Mononuclear cell (primary cell): ENCODE data around the gene BTBD9. TPM values are rescaled to one million over a fixed set of nuclear protein-coding genes. Genes with fewer than 3 reads are reported as not detected.

Source experiments
- H3K27me3 ChIP-seq: 2 replicates; pipeline ENCODE4 v1.6.0; 2011; ENCODE audit warnings: low read length, control low read depth; ENCODE audit not compliant: insufficient read depth
- H3K4me1 ChIP-seq: 2 replicates; pipeline ENCODE4 v1.5.1; 2011; ENCODE audit warnings: mild to moderate bottlenecking, low read length, control low read depth; ENCODE audit not compliant: insufficient read depth
- H3K4me3 ChIP-seq: 2 replicates; pipeline ENCODE4 v1.5.1; 2011; ENCODE audit warnings: mild to moderate bottlenecking, low read length, moderate library complexity
- H3K9me3 ChIP-seq: 2 replicates; pipeline ENCODE4 v1.5.1; 2011; ENCODE audit warnings: low read depth, mild to moderate bottlenecking, control low read depth, low read length
- total RNA-seq: library from RNA; depleted of rRNA; stranded (reverse); fragments of >200 nt; gene quantifications from one replicate; pipeline ENCODE4 v1.2.3, GENCODE V29; 2012

The BTBD9 gene
- total RNA-seq, 1 donor, result 93.7 TPM

- Histone ChIP-seq H3K4me3 (no peak overlapping the region), H3K4me1 (no peaks in the 10 kb centered on the region), H3K9me3 (no peaks in the 10 kb centered on the region), H3K27me3 (no peaks in the 10 kb centered on the region)
Observed at GRCh38 chr6:38179794-38180430, 459.8 kb downstream of the BTBD9 start.

GRCh38 chr6:38179300-38179699, 460.4 kb downstream of the BTBD9 start:
- Histone ChIP-seq H3K4me3 (no peak overlapping the region), H3K9me3 (no peaks in the 10 kb centered on the region), H3K27me3 (no peaks in the 10 kb centered on the region), H3K4me1 (no peaks in the 10 kb centered on the region)

- no peaks in the 10 kb centered on the region for H3K9me3 ChIP-seq
- no peak overlapping the region for H3K4me3 ChIP-seq
- no peaks in the 10 kb centered on the region for H3K27me3 ChIP-seq
- no peaks in the 10 kb centered on the region for H3K4me1 ChIP-seq
Observed at GRCh38 chr6:38178584-38178886, 461.2 kb downstream of the BTBD9 start.

GRCh38 chr6:38177882-38178583, 461.7 kb downstream of the BTBD9 start:
- Histone ChIP-seq H3K4me1 (no peaks in the 10 kb centered on the region), H3K9me3 (no peaks in the 10 kb centered on the region), H3K4me3 (no peak overlapping the region), H3K27me3 (no peaks in the 10 kb centered on the region)

DNA sequence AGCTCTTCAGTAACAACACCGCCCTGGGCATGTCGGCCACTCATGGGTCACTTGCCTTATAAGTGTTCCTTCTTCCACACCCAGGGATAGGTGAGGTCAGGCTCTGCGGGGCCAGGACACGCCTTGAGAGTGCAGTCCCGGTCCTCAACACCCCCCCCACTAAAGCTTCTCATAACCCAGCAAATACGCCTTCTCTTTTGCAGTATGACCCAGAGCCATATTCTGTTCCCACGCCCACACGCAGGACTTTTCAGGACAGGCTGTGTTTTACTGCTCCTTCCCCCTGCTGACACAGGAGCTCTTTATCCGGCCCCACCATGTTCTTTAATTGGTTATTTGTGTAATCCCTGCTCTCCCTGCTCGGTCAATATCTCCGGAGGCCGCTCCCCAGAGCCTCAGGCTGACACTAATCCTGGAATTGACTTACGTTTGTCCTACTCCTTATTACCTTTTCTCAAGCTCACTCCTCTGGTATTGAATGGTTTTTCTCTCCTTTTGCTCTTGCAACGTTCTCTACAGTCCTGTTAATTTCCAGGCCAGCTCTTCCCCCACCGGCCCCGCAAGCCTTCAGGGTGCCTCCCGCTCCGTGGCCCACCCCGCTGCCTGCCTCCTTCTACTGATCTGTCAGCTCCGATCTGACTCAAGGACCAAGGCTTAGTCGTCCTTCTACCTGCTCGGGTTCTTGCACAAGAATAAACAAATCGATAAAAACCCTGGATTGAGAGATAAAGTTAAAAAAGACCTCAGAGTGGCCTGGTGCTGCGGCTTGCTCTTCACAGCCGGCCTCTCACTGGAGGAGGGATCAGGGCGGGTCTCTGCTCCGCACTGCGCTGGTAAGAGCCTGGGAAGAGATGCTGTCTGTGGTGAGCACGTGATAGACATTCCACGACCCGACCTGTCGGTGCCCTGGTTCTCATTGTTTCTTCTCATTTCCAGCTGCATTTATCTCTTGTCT, 462.7 kb downstream of the BTBD9 start:
- H3K27me3 ChIP-seq, result no peaks in the 10 kb centered on the region
- H3K4me3 ChIP-seq, result no peak overlapping the region
- H3K4me1 ChIP-seq, result no peaks in the 10 kb centered on the region
- H3K9me3 ChIP-seq, result no peaks in the 10 kb centered on the region

GRCh38 chr6:38175786-38176185, 463.9 kb downstream of the BTBD9 start:
- no peaks in the 10 kb centered on the region for H3K27me3 ChIP-seq
- H3K4me1 ChIP-seq, result no peaks in the 10 kb centered on the region
- no peak overlapping the region for H3K4me3 ChIP-seq
- no peaks in the 10 kb centered on the region for H3K9me3 ChIP-seq

DNA sequence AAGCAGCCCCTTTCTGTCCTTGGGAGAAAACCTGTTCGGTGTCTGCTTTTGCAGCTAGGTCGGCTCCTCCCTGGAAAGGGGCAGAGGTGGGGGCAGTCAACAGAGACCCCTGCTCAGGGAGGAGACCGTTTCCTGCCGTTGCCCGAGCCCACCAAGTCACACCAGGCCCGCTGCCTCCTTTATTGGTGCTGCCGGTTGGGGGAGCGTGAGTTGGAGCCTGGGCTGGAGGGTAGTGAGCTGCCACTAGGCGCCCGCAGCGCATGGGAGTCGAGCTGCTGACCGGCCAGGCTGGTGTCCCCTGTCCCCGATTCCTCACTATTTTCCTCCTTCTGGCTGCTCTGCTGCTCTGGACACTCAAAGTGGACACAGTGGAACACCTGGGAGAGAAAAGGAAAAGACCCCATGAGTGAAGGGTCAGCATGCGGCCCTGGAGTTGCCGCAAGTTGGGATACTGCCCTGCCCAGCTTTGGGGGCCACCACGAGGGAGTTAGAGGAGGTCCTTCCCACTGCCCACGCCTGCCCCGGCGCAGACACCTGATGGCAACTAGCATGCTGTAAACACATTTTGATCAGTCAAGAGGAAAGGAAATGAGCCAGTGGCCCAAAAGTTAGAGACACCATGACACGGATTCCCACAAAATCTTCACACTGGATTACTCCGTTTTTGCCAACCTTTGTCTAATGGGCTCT, 464.8 kb downstream of the BTBD9 start:
- Histone ChIP-seq H3K4me1 (no peaks in the 10 kb centered on the region), H3K9me3 (no peaks in the 10 kb centered on the region), H3K4me3 (no peak overlapping the region), H3K27me3 (no peaks in the 10 kb centered on the region)

- Histone ChIP-seq H3K9me3 (no peaks in the 10 kb centered on the region), H3K4me1 (no peaks in the 10 kb centered on the region), H3K27me3 (no peaks in the 10 kb centered on the region), H3K4me3 (no peak overlapping the region)
Observed at GRCh38 chr6:38174315-38174714, 465.4 kb downstream of the BTBD9 start.

GRCh38 chr6:38173909-38174308, 465.8 kb downstream of the BTBD9 start:
- Histone ChIP-seq H3K4me3 (no peak overlapping the region), H3K4me1 (no peaks in the 10 kb centered on the region), H3K27me3 (no peaks in the 10 kb centered on the region), H3K9me3 (no peaks in the 10 kb centered on the region)

- Histone ChIP-seq H3K4me3 (no peak overlapping the region), H3K9me3 (no peaks in the 10 kb centered on the region), H3K4me1 (no peaks in the 10 kb centered on the region), H3K27me3 (no peaks in the 10 kb centered on the region)
Observed at GRCh38 chr6:38172739-38173410, 466.9 kb downstream of the BTBD9 start.

GRCh38 chr6:38171997-38172738, 467.6 kb downstream of the BTBD9 start:
- no peaks in the 10 kb centered on the region for H3K27me3 ChIP-seq
- H3K9me3 ChIP-seq, result no peaks in the 10 kb centered on the region
- no peaks in the 10 kb centered on the region for H3K4me1 ChIP-seq
- H3K4me3 ChIP-seq, result no peak overlapping the region

GRCh38 chr6:38170666-38171355, 468.9 kb downstream of the BTBD9 start:
- H3K4me3 ChIP-seq, result no peak overlapping the region
- H3K9me3 ChIP-seq, result no peaks in the 10 kb centered on the region
- no peaks in the 10 kb centered on the region for H3K27me3 ChIP-seq
- H3K4me1 ChIP-seq, result no peaks in the 10 kb centered on the region

GRCh38 chr6:38169977-38170526, 469.7 kb downstream of the BTBD9 start:
- H3K4me3 ChIP-seq, result no peak overlapping the region
- no peaks in the 10 kb centered on the region for H3K9me3 ChIP-seq
- no peaks in the 10 kb centered on the region for H3K27me3 ChIP-seq
- no peaks in the 10 kb centered on the region for H3K4me1 ChIP-seq
